Embryonic facial prominence (tissue), 1 donor: ENCODE results near the gene POLN.

Experiments
- DNase-seq: peaks from one replicate; pipeline ENCODE4 v3.0.0-alpha.2; 2016; ENCODE audit errors: extremely low spot score

POLN gene

DNA sequence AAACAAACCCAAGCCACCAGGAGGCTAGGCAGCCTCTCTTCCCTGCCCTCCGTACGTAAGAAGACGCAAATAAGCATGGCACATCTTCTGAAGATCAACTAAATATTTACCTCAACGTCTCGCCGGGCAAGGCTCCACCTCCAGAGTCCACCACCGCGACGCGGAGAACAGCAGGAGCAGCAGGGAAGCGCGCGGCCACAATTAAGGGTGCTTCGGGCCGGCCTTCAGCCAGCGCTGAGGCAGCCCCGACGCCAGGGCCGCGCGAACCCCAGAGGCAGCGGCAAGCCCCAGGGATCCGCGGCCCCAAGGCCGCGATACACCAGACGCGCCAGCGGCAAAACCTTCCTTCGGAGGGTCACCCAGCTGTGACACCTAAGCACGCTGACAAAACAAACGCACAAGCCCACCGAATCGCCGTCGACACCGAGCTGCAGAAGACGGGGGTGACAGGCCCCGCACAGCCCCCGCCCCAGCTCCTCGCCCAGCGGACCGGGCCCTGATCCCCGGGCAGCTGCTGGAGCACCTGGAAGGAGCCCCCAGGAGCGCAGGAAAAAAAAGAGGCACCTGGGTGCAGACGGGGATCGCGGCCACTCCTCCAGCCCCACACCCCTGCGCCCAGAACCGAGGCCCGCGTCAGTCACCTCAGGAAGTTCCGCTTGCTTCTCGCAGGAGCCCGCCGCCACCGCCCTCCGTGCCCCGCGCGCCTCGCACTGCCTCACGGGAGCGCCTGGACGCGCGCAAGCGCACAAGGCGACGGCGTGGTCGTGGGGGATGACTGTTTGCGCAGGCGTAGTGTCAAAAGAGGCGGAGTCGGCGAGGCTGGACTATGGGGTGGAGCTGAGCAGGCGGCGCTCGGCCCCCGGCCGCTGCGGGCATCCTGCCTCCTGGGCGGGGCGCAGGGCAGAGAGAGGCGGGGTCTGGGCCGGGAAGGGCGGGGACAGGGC, at the start of gene POLN, which contains the start of gene HAUS3:
TSS of gene POLN (minus strand) at position 712 of the 944 bp plus-strand sequence. CDS start 12,890 bp downstream, outside the sequence.
TSS of gene HAUS3 (minus strand) at position 712 of the 944 bp plus-strand sequence. CDS start 1,175 bp downstream, outside the sequence.
- DNase-seq: peak; percentile 95

- DNase-seq: no peak
Measured at GRCh38 chr4:2290974-2291704, 49.2 kb upstream of the POLN start.

DNA sequence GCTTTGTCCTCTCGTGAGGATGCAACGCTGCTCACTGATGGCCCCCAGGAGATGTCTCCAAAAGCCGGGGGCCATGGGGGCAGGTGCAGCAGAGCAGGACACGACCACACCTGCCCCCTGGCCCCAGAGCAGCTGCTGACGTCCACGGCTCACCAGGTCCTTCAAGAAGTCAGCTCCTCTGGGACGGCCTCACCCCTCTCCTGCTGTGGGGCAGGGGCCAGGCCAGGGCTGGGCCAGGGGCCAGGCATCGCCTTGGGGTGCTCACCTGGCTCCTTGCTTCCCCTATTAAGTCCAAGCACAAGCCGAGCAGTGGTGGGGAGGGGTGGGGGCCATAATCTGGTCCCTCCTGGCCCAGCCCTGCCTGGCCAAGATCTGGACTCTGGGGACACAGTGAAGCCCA, 48.6 kb upstream of the POLN start:
- DNase-seq: no peak

DNA sequence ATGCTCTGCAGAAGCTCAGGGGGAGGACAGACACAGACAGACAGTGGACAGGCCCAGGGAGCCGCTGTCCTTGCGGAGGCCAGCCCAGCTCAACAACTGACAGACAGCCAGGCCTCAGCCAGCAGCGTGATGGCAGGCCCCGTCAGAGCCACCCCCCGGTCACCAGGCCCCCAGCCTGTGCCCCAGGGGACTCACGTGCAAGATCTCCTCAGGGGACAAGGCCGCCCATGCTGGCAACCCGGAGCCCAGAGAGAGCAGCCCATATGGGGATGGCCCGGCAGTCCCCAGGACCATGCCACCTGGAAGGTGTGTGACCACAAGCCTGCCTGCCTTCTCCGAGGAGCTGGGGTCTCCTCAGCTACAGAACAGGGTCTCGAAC, 48.0 kb upstream of the POLN start:
- DNase-seq: no peak

GRCh38 chr4:2289311-2289954, 47.5 kb upstream of the POLN start:
- DNase-seq: no peak

DNA sequence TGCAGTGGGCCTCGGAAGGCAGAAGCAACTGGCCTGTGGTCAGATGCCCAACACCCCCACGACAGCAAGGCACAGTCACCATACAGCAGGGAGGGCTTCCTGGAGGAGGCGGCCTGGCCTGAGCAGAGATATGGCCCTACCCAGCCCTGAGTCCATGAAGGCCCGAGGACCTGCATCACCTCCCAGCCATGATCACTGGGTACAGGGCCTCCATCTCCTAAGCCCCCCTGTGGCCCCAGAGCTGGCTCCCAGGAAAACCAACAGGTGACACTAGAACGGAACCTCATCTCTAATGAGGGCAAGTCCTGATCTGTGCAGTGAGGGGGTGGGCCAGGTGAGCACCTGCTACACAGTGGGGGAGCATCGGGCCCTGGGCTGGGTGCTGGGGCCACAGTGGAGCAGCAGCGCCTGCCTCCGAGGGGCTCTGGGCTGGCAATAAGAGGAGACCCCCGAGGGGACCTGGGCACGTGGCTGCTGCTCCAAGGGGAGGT, 46.2 kb upstream of the POLN start:
- DNase-seq: no peak

DNA sequence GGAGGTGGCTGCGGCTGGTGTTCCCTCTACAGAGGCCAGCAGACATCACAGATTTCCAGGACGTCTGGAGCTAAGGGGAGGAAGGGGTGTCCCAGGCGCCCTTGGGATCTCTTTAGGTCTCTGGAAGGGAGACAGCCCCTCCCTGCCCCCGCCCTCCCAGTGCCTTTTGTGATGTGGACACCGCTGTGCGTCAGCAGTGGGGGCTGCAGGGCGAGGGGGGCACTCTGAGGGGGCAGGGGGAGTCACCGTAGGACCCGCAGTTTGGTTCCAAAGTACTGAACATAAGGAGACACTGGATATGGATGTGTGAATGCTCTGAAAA, 45.6 kb upstream of the POLN start:
- no peak for DNase-seq

GRCh38 chr4:2286904-2287593, 45.1 kb upstream of the POLN start:
- DNase-seq: no peak

GRCh38 chr4:2285613-2286381, 43.9 kb upstream of the POLN start:
- DNase-seq: no peak

DNA sequence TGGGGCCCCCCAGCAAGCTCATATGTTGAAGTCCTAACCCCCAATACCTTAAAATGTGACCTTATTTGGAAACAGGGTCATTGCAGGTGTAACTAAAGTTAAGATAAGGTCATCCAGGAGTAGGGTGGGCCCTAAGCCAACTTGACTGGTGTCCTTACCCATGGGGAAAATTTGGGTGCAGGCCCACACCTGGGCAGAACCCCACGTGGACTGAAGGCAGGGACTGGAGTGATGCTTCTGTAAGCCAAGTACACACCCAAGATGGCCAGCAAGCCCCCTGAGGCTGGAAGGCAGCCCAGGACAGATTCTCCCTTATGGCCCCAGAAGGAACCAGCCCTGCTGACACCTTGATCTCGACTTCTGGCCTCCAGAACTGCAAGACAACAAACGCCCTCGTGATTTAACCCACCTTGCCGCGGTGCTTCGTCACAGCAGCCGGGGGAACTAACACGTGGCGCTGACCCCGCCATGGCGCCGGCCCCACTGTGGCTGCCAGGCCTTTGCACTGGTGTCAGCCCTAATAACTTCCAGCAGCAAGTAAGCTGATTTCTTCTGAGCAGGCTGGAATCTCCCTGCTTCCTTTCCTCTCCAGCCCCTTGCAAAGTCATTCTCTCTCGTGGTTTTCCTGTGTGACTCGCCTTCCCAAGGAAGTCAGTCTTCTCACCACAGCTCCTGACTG, 43.2 kb upstream of the POLN start:
- DNase-seq: no peak

DNA sequence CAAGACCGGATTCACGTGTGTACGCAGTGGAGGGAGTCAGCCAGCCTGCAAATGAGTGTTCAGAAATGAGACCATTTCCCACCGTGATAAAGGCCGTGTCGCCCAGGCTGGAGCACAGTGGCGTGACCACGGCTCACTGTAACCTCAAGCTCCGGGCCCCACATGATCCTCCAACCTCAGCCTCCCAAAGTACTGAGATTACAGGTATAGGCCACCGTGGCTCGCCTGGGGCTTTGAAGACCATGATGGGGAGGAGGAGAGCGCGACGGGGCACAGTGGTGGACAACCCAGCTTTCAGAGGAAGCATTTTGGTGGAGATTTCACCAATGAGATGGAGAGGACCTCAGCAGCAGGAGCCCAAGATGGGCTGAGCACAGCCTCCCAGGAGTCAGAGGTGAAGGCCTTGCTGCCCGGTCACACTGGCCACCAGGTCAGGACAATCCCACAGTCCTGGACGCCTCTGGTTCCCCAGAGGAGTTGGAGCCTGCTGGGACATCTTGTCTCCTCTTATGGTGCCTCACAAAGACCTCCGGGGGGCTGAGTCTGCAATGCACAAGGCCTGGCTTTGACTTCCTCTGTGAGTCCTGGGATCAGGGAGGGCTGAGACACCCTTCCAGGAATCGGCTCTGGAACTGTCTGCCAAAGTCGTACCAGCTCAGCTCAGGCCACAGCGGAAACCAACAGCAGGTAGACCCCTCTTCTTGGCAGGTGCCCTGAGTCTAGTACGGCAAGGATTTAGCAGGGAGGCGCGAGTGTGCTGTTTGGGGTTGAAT, 42.4 kb upstream of the POLN start:
- no peak for DNase-seq

- no peak for DNase-seq
Measured at GRCh38 chr4:2283199-2283711, 41.3 kb upstream of the POLN start.

DNA sequence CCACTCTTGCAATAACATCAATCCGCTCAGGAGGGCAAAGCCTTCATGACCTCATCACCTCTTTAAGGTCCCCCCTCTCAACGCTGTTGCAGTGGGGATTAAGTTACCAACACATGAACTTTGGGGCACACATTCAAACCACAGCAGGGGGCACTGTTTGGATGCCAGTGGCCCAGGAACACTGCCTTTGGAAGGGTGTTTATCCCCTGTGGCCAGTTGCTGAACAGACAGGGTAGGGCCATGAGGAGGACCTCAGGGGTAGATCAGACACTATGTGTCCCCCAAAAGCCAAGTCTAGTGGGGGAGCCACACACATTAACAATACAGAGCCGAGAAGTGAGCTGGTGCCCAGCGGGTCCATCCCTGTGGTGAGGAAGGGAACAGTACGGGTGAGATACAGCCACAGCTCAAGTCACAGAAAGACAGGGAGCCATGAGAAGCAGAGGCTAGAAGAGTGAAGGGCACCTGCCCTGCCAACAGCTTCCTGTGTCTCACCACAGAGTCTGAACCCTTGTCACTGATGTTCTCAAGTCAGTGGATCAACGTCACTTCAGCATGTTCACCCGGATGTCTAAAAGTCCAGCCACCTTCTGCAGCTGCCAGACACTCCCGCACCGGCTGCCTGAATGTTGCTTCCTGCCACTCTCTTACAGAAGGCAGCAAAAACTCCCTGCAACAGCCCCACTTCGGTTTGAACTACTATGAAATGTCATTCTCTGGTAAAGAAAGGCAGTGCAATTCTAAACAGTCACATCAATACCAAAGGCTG, 39.8 kb upstream of the POLN start:
- DNase-seq: no peak

- no peak for DNase-seq
Measured at GRCh38 chr4:2280531-2281300, 38.8 kb upstream of the POLN start.

DNA sequence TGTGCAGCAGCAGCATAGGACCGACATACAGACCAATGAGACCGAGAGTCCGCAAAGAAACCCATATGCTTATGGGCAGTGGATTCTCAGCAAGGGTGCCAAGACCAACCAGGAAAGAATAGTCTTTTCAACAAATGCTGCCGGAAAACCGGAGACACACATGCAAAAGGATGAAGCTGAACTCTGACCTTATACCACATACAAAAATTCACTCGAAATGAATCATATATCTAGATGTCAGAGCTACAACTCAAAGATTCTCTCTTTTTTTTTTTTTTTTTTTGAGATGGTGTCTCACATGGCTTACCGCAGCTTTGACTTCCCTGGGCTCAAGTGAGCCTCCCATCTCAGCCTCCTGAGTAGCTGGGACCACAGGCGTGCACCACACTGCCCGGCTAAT, 36.0 kb upstream of the POLN start:
- no peak for DNase-seq

DNA sequence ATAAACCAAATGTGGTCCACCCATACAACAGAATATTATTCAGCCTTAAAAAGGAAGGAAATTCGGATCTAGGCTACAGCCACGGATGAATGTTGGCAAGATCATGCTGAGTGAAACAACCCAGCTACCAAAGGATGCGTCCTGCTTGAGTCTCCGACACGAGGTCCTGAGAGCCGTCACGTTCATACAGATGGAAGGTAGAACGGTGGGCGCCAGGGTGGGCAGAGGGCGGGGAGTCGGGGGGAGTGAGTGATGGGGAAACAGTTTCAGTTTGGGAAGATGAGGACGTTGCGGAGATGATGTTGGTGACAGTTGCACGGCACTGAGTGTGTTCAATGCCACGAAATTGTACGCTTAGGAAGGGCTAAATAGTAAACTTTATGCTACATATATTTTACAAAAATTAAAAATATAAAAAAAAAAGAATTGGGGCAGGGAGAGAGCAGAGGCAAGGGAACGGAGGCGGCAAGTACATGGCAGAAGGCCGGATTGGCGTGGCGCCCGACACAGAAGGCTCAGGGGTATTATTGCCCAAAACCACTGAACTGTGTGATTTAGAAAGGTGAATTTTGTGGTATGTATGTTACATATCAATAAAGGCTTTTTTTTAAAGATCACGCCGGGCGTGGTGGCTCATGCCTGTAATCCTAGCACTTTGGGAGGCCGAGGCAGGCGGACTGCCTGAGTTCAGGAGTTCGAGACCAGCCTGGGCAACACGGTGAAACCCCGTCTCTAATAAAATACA, 34.8 kb upstream of the POLN start:
- DNase-seq: no peak
